Stimulated activated effector memory CD8-positive, alpha-beta T cell treated with anti-CD3 and anti-CD28 coated beads, Interleukin-12 subunit alpha, Interleukin-12 subunit beta, amount 100 ng/mL, for 72 hours (primary cell): ENCODE measurements around the gene CBFA2T2.
"Not testable (repeated sequence)": the region's sequence is repeated elsewhere in the genome, so short reads cannot be mapped to it uniquely, and the experiment has no call there.

Experiments used
- ATAC-seq: fragments of 150-1000 bp; cut with Tn5 transposase; 2 replicates; pipeline ENCODE4 v1.10.0; 2021
- DNase-seq, 2 donors: peaks; one replicate each; pipeline ENCODE4 v3.0.0; 2021 to 2022; ENCODE audit warnings: low spot score in 2 of 2
- H3K27ac Mint-ChIP-seq: one replicate; pipeline ENCODE4 v1.8.0; 2022; ENCODE audit warnings: mild to moderate bottlenecking, mixed read lengths
- H3K36me3 Mint-ChIP-seq: one replicate; pipeline ENCODE4 v1.8.0; 2022; ENCODE audit warnings: mild to moderate bottlenecking, mixed read lengths
- H3K4me1 Mint-ChIP-seq: one replicate; pipeline ENCODE4 v1.8.0; 2022; ENCODE audit warnings: mixed read lengths
- H3K4me3 Mint-ChIP-seq: one replicate; pipeline ENCODE4 v1.8.0; 2022; ENCODE audit warnings: mild to moderate bottlenecking, mixed read lengths
- H3K9me3 Mint-ChIP-seq: one replicate; pipeline ENCODE4 v1.8.0; 2022; ENCODE audit warnings: mixed read lengths

The CBFA2T2 gene

DNA sequence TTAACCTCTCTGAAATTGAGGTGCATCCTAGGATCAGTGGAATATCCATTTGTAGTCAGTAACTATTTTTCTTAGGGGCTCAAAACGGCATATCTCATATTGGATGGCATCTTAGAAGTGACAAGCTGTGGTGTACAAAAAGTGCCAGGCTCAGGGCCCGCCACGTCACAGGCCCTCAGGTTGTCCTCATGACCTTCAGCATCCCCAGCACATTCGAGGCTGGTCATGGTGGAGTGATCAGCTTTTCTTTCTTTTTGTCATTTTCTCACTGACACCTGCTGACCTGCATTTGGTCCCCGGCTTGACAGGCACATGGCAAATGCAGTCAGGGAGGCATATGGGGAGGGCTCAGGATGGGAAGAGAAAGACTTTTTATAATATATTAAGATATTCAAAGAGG is 203.4 kb downstream of the CBFA2T2 start:
- Mint-ChIP-seq H3K36me3 (peaks cover 4% of the 10 kb centered on the region), H3K9me3 (no peaks in the 10 kb centered on the region), H3K27ac (no peak overlapping the region), H3K4me3 (no peak overlapping the region), H3K4me1 (peaks cover 19% of the 10 kb centered on the region)
- DNase-seq (no peak), ATAC-seq (no peak)

DNA sequence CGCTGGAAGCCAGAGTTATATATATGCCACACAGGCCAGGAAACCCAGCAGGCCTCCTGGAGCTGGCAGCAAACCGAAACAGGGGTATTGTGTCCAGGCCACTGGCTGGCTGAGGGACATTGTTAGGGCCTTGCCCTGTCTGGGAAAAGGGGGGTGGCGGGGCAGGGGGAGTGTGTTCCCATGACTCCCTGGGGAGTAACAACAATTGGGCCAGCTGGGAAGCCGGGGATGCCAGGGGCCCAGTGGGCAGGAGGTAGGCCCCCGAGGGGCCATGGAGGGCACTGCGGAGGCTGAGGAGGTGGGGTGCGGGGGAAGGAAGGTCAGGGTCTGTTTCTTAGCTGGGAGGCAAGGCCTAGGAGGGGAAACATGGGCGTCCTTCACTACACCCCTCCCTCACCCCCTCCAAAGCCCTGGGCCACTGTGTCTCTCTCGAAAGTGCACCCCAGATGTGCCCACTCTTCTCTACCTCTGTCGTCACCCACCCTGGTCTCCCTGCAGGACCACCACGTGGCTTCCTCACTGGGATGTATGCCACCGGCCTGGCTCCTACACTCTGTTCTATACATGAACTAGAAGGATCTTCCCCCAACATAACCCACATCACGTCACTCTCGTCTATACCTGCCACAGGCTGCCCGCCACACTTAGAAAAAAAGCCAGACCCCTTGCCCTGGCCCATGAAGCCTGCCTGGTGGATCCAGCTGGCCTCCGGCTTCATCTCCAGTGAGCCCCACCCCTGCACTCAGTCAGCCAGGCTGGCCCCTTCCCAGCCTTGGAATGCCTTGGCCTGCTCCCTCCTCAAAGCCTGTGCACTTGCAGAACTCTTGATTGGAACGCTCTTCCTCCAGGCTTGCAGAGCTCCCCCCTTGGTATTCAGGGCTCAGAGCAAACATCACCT is 204.1 kb downstream of the CBFA2T2 start:
- H3K27ac Mint-ChIP-seq, result peak overlapping the region; percentile 77
- H3K9me3 Mint-ChIP-seq, result no peaks in the 10 kb centered on the region
- DNase-seq (no peak), ATAC-seq (no peak)
- H3K36me3 Mint-ChIP-seq, result peaks cover 4% of the 10 kb centered on the region
- H3K4me1 Mint-ChIP-seq, result peaks cover 12% of the 10 kb centered on the region
- no peak overlapping the region for H3K4me3 Mint-ChIP-seq

- ATAC-seq, result no peak
- no peak overlapping the region for H3K4me3 Mint-ChIP-seq
- H3K4me1 Mint-ChIP-seq, result peaks cover 6% of the 10 kb centered on the region
- peak overlapping the region; percentile 77 for H3K27ac Mint-ChIP-seq
- peaks cover 4% of the 10 kb centered on the region for H3K36me3 Mint-ChIP-seq
- DNase-seq, result no peak
- H3K9me3 Mint-ChIP-seq, result no peaks in the 10 kb centered on the region
Measured at GRCh38 chr20:33694639-33695012, 204.7 kb downstream of the CBFA2T2 start.

GRCh38 chr20:33696448-33696847 is 206.6 kb downstream of the CBFA2T2 start:
- Mint-ChIP-seq H3K36me3 (peaks cover 4% of the 10 kb centered on the region), H3K4me3 (no peak overlapping the region), H3K27ac (no peak overlapping the region), H3K9me3 (no peaks in the 10 kb centered on the region), H3K4me1 (no peaks in the 10 kb centered on the region)
- DNase-seq (no peak), ATAC-seq (no peak)

GRCh38 chr20:33697129-33697528 is 207.2 kb downstream of the CBFA2T2 start:
- H3K9me3 Mint-ChIP-seq, result no peaks in the 10 kb centered on the region

GRCh38 chr20:33698966-33699365 is 209.1 kb downstream of the CBFA2T2 start:
- H3K9me3 Mint-ChIP-seq, ATAC-seq, DNase-seq, H3K36me3 Mint-ChIP-seq, H3K4me3 Mint-ChIP-seq, H3K4me1 Mint-ChIP-seq, H3K27ac Mint-ChIP-seq: not testable (repeated sequence)

More at GRCh38 chr20:33697129-33697528, 207.2 kb downstream of the CBFA2T2 start:
- H3K4me1 Mint-ChIP-seq, result no peaks in the 10 kb centered on the region
- no peak for ATAC-seq
- peaks cover 4% of the 10 kb centered on the region for H3K36me3 Mint-ChIP-seq
- H3K27ac Mint-ChIP-seq, result no peak overlapping the region
- no peak overlapping the region for H3K4me3 Mint-ChIP-seq
- DNase-seq, result no peak
